ENCODE data around the gene MRPL54. TPM values are rescaled to one million over a fixed set of nuclear protein-coding genes. Genes with fewer than 3 reads are reported as not detected.
"Not testable (repeated sequence)": the region's sequence is repeated elsewhere in the genome, so short reads cannot be mapped to it uniquely, and the experiment has no call there.

Gene MRPL54
- polyA plus RNA-seq, 2 donors, result 80.0 to 83.8 TPM

GRCh38 chr19:3813473-3814392 lies 51.3 kb downstream of the MRPL54 start:
- Histone ChIP-seq H3K9me3 (ENCODE audit: control insufficient read depth in 2 of 2, insufficient read depth in 1 of 2, low read depth in 1 of 2, low read length in 1 of 2) (no peaks in the 10 kb centered on the region), H3K4me3 (ENCODE audit: low read depth in 1 of 2, low read length in 2 of 2) (no peak overlapping the region), H3K27ac (ENCODE audit: low read depth in 2 of 2, low read length in 1 of 2) (no peak overlapping the region), H3K4me1 (ENCODE audit: control insufficient read depth in 2 of 2, insufficient read depth in 2 of 2, low read length in 1 of 2) (peaks cover 0 to 4% of the 10 kb centered on the region in 2 donors), H3K36me3 (ENCODE audit: control insufficient read depth in 2 of 2, insufficient read depth in 2 of 2, low read length in 1 of 2) (no peaks in the 10 kb centered on the region), H3K27me3 (ENCODE audit: control insufficient read depth in 1 of 2, insufficient read depth in 2 of 2, low read length in 2 of 2) (no peaks in the 10 kb centered on the region)
- 72 to 80% methylated on average over 22 of the region's 22 CpGs for WGBS, 2 donors

- Histone ChIP-seq H3K36me3 (ENCODE audit: control insufficient read depth in 2 of 2, insufficient read depth in 2 of 2, low read length in 1 of 2) (no peaks in the 10 kb centered on the region), H3K4me1 (ENCODE audit: control insufficient read depth in 2 of 2, insufficient read depth in 2 of 2, low read length in 1 of 2) (peaks cover 0 to 4% of the 10 kb centered on the region in 2 donors), H3K9me3 (ENCODE audit: control insufficient read depth in 2 of 2, insufficient read depth in 1 of 2, low read depth in 1 of 2, low read length in 1 of 2) (no peaks in the 10 kb centered on the region), H3K27me3 (ENCODE audit: control insufficient read depth in 1 of 2, insufficient read depth in 2 of 2, low read length in 2 of 2) (no peaks in the 10 kb centered on the region), H3K27ac (ENCODE audit: low read depth in 2 of 2, low read length in 1 of 2) (no peak overlapping the region), H3K4me3 (ENCODE audit: low read depth in 1 of 2, low read length in 2 of 2) (no peak overlapping the region)
- WGBS, 2 donors, result 86 to 93% methylated on average over 4 of the region's 4 CpGs
Measured at GRCh38 chr19:3814648-3815047, 52.2 kb downstream of the MRPL54 start.

- H3K27ac ChIP-seq (ENCODE audit: low read depth in 2 of 2, low read length in 1 of 2); H3K4me3 ChIP-seq (ENCODE audit: low read depth in 1 of 2, low read length in 2 of 2); H3K27me3 ChIP-seq (ENCODE audit: control insufficient read depth in 1 of 2, insufficient read depth in 2 of 2, low read length in 2 of 2); H3K9me3 ChIP-seq (ENCODE audit: control insufficient read depth in 2 of 2, insufficient read depth in 1 of 2, low read depth in 1 of 2, low read length in 1 of 2); H3K4me1 ChIP-seq (ENCODE audit: control insufficient read depth in 2 of 2, insufficient read depth in 2 of 2, low read length in 1 of 2); H3K36me3 ChIP-seq (ENCODE audit: control insufficient read depth in 2 of 2, insufficient read depth in 2 of 2, low read length in 1 of 2): not testable (repeated sequence)
- WGBS, 2 donors, result 90 to 94% methylated on average over 9 of the region's 9 CpGs
Measured at GRCh38 chr19:3816148-3816547, 53.7 kb downstream of the MRPL54 start.

GRCh38 chr19:3816566-3817218 lies 54.2 kb downstream of the MRPL54 start:
- no peak overlapping the region for H3K27ac ChIP-seq (ENCODE audit: low read depth in 2 of 2, low read length in 1 of 2)
- H3K4me1 ChIP-seq (ENCODE audit: control insufficient read depth in 2 of 2, insufficient read depth in 2 of 2, low read length in 1 of 2), result peaks cover 0 to 4% of the 10 kb centered on the region in 2 donors
- 90 to 93% methylated on average over 45 of the region's 45 CpGs for WGBS, 2 donors
- H3K27me3 ChIP-seq (ENCODE audit: control insufficient read depth in 1 of 2, insufficient read depth in 2 of 2, low read length in 2 of 2), result no peaks in the 10 kb centered on the region
- no peaks in the 10 kb centered on the region for H3K9me3 ChIP-seq (ENCODE audit: control insufficient read depth in 2 of 2, insufficient read depth in 1 of 2, low read depth in 1 of 2, low read length in 1 of 2)
- no peaks in the 10 kb centered on the region for H3K36me3 ChIP-seq (ENCODE audit: control insufficient read depth in 2 of 2, insufficient read depth in 2 of 2, low read length in 1 of 2)
- no peak overlapping the region for H3K4me3 ChIP-seq (ENCODE audit: low read depth in 1 of 2, low read length in 2 of 2)

Other genes starting within 250 kb of the MRPL54 start
- under 1 TPM; 0.08 to 0.41 TPM for gene TEKTIP1, start 223.5 kb upstream of the MRPL54 start, polyA plus RNA-seq
- gene MFSD12, start 205.1 kb upstream of the MRPL54 start, polyA plus RNA-seq, result 10 to 100 TPM; 26.8 to 27.5 TPM
- gene HMG20B, start 189.7 kb upstream of the MRPL54 start, polyA plus RNA-seq, result 10 to 100 TPM; 62.1 to 68.4 TPM
- under 1 TPM; 0.53 to 0.57 TPM for gene GIPC3, start 177.2 kb upstream of the MRPL54 start, polyA plus RNA-seq
- gene TBXA2R, start 155.8 kb upstream of the MRPL54 start, polyA plus RNA-seq, result under 1 TPM; 0.59 to 0.64 TPM
- gene CACTIN, start 135.9 kb upstream of the MRPL54 start, polyA plus RNA-seq, result 10 to 100 TPM; 12.4 to 19.3 TPM
- 10 to 100 TPM; 10.4 to 18.1 TPM for gene PIP5K1C, start 62.2 kb upstream of the MRPL54 start, polyA plus RNA-seq
- 100 to 1,000 TPM in 1 of 2 donors, 10 to 100 TPM in 1; 44.5 to 118 TPM for gene TJP3, start 54.3 kb upstream of the MRPL54 start, polyA plus RNA-seq
- 10 to 100 TPM; 12.1 to 16.3 TPM for gene APBA3, start 990 bp upstream of the MRPL54 start, polyA plus RNA-seq
- not detected for gene RAX2, start 9.5 kb downstream of the MRPL54 start, polyA plus RNA-seq
- gene MATK, start 23.7 kb downstream of the MRPL54 start, polyA plus RNA-seq, result 1 to 10 TPM; 2.4 to 2.6 TPM
- under 1 TPM in 1 of 2 donors, not detected in 1; 0.02 TPM for gene ZFR2, start 106.4 kb downstream of the MRPL54 start, polyA plus RNA-seq
- gene ATCAY, start 118.0 kb downstream of the MRPL54 start, polyA plus RNA-seq, result not detected
- gene NMRK2, start 170.4 kb downstream of the MRPL54 start, polyA plus RNA-seq, result under 1 TPM; 0.20 to 0.31 TPM
- gene DAPK3, start 208.4 kb downstream of the MRPL54 start, polyA plus RNA-seq, result 10 to 100 TPM; 35.3 to 42.4 TPM
- 100 to 1,000 TPM; 494 to 820 TPM for gene EEF2, start 222.8 kb downstream of the MRPL54 start, polyA plus RNA-seq
- gene PIAS4, start 245.1 kb downstream of the MRPL54 start, polyA plus RNA-seq, result 10 to 100 TPM in 1 of 2 donors, 1 to 10 TPM in 1; 9.6 to 10.9 TPM

Data from esophagus (tissue), 2 donors.